Esophagus (tissue), 2 donors: ENCODE data around the gene INPP4B. TPM values are rescaled to one million over a fixed set of nuclear protein-coding genes. Genes with fewer than 3 reads are reported as not detected.

ENCODE experiments used
- H3K27ac ChIP-seq, 2 donors: one replicate each; pipeline ENCODE4 v1.5.1; 2013; ENCODE audit warnings: low read depth in 2 of 2, mild to moderate bottlenecking in 2 of 2, inconsistent platforms in 1 of 2, low read length in 1 of 2, moderate library complexity in 1 of 2
- H3K27me3 ChIP-seq, 2 donors: one replicate each; pipeline ENCODE4 v1.6.1; 2013; ENCODE audit warnings: low read length in 2 of 2, control low read depth in 1 of 2, mild to moderate bottlenecking in 1 of 2; ENCODE audit not compliant: insufficient read depth in 2 of 2, control insufficient read depth in 1 of 2
- H3K36me3 ChIP-seq, 2 donors: one replicate each; pipeline ENCODE4 v1.6.1; 2013; ENCODE audit warnings: low read length in 1 of 2; ENCODE audit not compliant: control insufficient read depth in 2 of 2, insufficient read depth in 2 of 2
- H3K4me1 ChIP-seq, 2 donors: one replicate each; pipeline ENCODE4 v1.6.1; 2013; ENCODE audit warnings: low read length in 1 of 2; ENCODE audit not compliant: control insufficient read depth in 2 of 2, insufficient read depth in 2 of 2
- H3K4me3 ChIP-seq, 2 donors: one replicate each; pipeline ENCODE4 v1.5.1; 2013; ENCODE audit warnings: low read length in 2 of 2, mild to moderate bottlenecking in 2 of 2, low read depth in 1 of 2, moderate library complexity in 1 of 2
- H3K9me3 ChIP-seq, 2 donors: one replicate each; pipeline ENCODE4 v1.6.1; 2013; ENCODE audit warnings: mild to moderate bottlenecking in 2 of 2, low read depth in 1 of 2, low read length in 1 of 2, moderate library complexity in 1 of 2; ENCODE audit not compliant: control insufficient read depth in 2 of 2, insufficient read depth in 1 of 2
- WGBS, 2 donors: extraction: QIAGEN DNeasy Blood & Tissue Kit; methylation state at CpG; one replicate each; pipeline ENCODE4 v1.1.7; 2013; 5-methylcytosine and 5-hydroxymethylcytosine counted together
- polyA plus RNA-seq, 2 donors: library from polyadenylated mRNA; stranded (reverse); fragments of 200-250 nt; gene quantifications; one replicate each; pipeline ENCODE4 v1.2.3, GENCODE V29; 2013
- donor health status: healthy with polysubstance abuse.
- donor health status: Bipolar disorder and iron deficiency.

Gene INPP4B
- polyA plus RNA-seq, 2 donors: 2.5 to 4.4 TPM

DNA sequence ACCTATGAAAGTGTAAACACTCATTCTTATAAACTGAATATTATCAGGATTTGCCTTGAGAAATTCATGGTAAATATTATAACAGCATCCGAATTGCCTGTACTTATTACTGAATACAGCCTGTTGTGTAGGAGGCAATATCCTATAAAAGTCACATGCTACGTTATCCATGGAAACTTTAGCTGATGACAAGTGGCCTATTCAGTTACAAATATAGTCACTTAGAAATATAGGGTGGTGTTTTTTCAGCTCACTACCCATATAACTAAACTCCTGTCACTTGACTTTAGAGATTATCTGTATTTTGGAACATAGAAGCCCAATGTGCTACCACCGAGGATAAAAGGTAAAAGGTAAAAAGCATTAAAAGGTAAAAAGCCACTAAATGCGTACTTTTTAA is 493.4 kb downstream of the INPP4B start:
- no peak overlapping the region for H3K27ac ChIP-seq
- no peaks in the 10 kb centered on the region for H3K27me3 ChIP-seq
- H3K4me1 ChIP-seq: no peaks in the 10 kb centered on the region
- H3K9me3 ChIP-seq: no peaks in the 10 kb centered on the region
- no peak overlapping the region for H3K4me3 ChIP-seq
- 70 to 72% methylated on average over 4 of the region's 4 CpGs for WGBS, 2 donors
- no peaks in the 10 kb centered on the region for H3K36me3 ChIP-seq

DNA sequence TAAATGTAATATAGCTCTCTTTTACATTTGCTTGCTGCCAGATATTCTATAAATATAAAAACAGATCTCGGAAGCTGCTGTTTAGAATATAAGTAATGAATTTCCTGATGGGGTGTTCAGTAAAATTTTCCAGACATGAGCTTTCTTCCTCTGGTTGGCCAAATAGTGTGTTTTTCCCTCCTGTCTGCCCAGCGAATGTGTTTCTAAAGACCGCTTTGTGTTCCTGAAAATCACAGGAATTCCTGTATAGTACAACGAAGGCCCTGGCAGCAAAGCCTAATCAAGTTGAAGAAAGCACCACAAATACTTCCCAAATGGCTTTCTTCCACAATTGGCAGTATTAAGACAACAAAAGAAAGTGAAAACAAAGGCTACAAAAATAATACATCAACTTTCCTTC is 494.1 kb downstream of the INPP4B start:
- 63 to 83% methylated on average over 4 of the region's 4 CpGs for WGBS, 2 donors
- Histone ChIP-seq H3K27ac (no peak overlapping the region), H3K36me3 (no peaks in the 10 kb centered on the region), H3K9me3 (no peaks in the 10 kb centered on the region), H3K4me3 (no peak overlapping the region), H3K27me3 (no peaks in the 10 kb centered on the region), H3K4me1 (no peaks in the 10 kb centered on the region)

DNA sequence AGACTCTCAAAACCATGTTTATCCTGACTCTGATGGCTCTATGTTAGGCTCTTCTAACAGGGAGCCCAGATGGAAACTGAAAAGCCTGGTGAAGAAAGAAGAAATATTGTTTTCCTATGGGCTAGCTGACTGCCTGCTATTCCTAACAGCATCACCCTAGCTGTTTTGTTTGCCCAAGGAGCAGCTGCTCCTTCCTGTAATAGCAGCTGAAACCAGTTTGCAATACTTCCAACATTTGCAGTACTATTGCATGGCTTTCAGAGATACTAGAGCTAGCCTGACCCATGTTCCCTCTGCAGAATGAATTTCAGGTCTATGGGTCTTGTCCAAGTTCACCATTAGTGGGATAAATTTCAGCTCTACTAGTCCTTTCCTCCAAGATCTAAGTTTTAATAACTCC is 495.2 kb downstream of the INPP4B start:
- Histone ChIP-seq H3K27ac (no peak overlapping the region), H3K4me1 (no peaks in the 10 kb centered on the region)

DNA sequence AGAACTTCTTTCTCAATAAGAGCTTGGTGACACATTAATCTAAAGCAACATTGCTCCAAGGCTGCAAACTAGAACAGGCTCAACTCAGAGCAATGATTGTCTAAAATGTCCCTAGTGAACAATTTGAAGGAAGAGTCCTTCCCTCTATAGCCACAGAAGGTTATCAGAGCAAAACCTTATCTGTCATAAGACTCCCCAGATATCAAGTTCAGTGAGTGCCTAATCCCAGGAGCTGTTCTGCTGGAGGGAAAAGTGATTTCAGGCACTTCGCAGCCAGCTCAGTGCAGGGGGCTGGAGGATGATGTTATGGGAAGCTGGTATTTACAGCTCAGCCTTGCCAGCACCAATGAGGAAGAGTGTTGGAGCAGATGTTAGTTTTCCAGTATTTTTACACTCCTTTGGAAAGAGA is 497.5 kb downstream of the INPP4B start:
- WGBS, 2 donors: 66 to 70% methylated on average over 1 of the region's 1 CpG
- Histone ChIP-seq H3K9me3 (no peaks in the 10 kb centered on the region), H3K36me3 (no peaks in the 10 kb centered on the region), H3K27me3 (no peaks in the 10 kb centered on the region), H3K4me3 (no peak overlapping the region), H3K4me1 (no peaks in the 10 kb centered on the region), H3K27ac (no peak overlapping the region)

More for the DNA sequence above, 495.2 kb downstream of the INPP4B start:
- Histone ChIP-seq H3K36me3 (no peaks in the 10 kb centered on the region), H3K27me3 (no peaks in the 10 kb centered on the region), H3K9me3 (no peaks in the 10 kb centered on the region), H3K4me3 (no peak overlapping the region)

DNA sequence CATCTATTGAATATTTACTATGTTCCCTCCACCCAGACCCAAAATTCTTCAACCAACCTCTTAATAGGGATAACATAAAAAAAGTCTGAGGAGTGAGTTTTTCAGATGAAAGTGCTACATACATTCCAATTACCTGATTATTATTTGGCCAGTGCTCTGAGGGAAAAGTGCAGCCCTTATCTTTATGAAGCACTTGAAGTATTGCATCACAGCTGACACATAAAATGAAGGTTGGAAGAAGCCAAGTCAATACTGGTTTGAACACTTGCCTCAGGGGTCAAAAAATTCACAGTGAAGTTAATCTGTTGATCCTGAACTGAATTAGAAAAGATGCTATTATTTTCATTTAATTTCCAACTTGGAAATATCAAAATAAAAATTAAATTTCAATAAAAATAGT is 498.9 kb downstream of the INPP4B start:
- Histone ChIP-seq H3K4me3 (no peak overlapping the region), H3K36me3 (no peaks in the 10 kb centered on the region), H3K9me3 (no peaks in the 10 kb centered on the region), H3K27ac (no peak overlapping the region), H3K27me3 (no peaks in the 10 kb centered on the region), H3K4me1 (no peaks in the 10 kb centered on the region)

DNA sequence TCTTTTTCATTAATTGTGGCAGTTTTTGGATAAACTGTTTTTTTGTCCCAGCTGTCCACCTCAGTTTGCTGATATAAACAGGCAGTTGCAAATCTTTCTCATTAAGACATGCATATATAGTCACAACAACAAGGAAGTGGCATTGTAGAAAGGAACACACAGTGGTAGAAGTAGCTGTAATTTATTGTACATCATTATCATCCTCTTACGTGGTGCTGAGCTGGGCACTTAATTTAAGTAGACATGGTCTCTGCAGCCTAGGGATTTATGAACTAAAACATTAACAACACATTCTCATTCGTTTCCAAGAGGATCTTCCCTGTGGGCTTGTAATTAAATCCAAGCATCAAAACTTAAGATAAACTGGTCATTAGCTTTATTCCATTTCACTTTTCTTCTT is 500.2 kb downstream of the INPP4B start:
- H3K36me3 ChIP-seq: no peaks in the 10 kb centered on the region
- no peak overlapping the region for H3K4me3 ChIP-seq
- 75 to 79% methylated on average over 2 of the region's 2 CpGs for WGBS, 2 donors
- H3K4me1 ChIP-seq: no peaks in the 10 kb centered on the region
- no peaks in the 10 kb centered on the region for H3K27me3 ChIP-seq
- H3K9me3 ChIP-seq: no peaks in the 10 kb centered on the region
- H3K27ac ChIP-seq: no peak overlapping the region

DNA sequence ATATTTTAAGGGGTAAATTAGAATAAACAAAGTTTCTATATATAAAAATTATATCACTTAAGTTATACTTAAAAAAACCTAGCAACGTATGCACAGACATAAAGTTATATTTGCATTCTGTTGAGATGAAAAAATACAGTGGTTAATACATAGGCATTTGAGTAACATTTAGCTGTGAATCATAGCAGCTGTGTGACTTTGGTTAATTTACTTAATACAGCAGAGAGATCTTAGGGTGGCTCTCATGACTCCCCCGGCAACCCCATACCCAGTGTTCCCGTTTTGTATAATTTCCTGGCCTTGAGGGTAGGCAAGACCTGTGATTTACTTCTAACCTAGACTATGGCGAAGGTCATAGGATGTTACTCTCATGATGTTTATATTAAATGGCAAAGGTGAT is 504.8 kb downstream of the INPP4B start:
- H3K4me3 ChIP-seq: no peak overlapping the region
- no peaks in the 10 kb centered on the region for H3K27me3 ChIP-seq
- 94 to 95% methylated on average over 4 of the region's 4 CpGs for WGBS, 2 donors
- H3K4me1 ChIP-seq: no peaks in the 10 kb centered on the region
- H3K36me3 ChIP-seq: no peaks in the 10 kb centered on the region
- H3K9me3 ChIP-seq: peaks cover 0 to 1% of the 10 kb centered on the region in 2 donors
- no peak overlapping the region for H3K27ac ChIP-seq

DNA sequence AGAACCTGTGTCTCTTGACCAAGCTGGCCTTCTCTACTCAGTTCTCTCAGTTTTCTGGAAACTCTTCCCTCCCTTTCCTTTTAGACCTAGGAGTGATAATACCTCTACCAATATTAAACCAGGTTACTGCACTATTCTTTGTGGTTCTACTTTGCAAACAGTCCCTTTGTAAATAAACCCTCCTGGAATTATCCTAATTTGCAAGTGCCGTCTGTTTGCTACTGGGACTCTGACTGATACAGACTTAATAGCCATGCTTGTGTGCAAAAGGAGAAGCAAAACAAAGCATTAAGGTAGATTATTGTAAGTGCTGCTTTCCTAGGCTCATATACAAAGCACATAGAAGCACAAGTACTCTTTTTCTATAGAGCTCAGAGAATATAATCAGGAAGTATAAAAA is 507.0 kb downstream of the INPP4B start:
- Histone ChIP-seq H3K4me3 (no peak overlapping the region), H3K27ac (no peak overlapping the region), H3K27me3 (no peaks in the 10 kb centered on the region), H3K4me1 (no peaks in the 10 kb centered on the region), H3K9me3 (peaks cover 0 to 3% of the 10 kb centered on the region in 2 donors), H3K36me3 (no peaks in the 10 kb centered on the region)
- WGBS, 2 donors: 66 to 94% methylated on average over 1 of the region's 1 CpG

DNA sequence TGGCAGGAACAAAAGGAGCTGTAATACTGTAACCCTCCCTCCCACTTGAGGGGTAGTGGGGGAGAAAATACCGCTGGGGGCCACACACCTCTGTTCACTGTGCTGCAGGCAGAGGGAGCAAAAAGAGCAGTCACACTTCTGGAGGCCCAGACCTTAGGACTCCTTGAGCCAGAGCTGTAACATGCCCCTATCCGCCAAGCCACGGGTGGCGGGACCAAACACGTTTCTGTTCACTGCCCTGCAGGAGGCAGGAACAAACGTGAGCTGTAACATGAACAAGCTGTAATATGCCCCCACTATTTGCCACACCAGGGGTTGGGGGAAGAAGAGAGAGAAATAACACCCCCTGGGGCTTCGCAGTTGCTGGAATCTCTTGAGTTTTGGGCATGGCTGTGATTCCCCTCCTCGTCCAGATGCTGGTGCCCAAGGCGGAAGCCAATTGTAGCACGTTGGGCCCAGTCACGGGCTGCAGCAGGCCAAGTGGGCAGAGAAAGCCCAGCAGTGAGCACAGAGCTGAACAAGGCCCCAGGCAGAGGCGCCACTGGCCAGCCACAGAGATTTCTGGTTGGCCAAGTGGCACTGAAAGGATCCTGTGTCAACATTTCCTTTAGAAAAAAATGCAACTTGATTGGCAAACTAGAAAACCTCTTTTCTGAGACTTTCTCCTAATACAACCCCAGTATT is 509.7 kb downstream of the INPP4B start:
- Histone ChIP-seq H3K36me3 (no peaks in the 10 kb centered on the region), H3K27me3 (no peaks in the 10 kb centered on the region), H3K4me3 (no peak overlapping the region), H3K4me1 (no peaks in the 10 kb centered on the region), H3K9me3 (peaks cover 0 to 3% of the 10 kb centered on the region in 2 donors), H3K27ac (no peak overlapping the region)
- WGBS, 2 donors: 90 to 97% methylated on average over 12 of the region's 12 CpGs

DNA sequence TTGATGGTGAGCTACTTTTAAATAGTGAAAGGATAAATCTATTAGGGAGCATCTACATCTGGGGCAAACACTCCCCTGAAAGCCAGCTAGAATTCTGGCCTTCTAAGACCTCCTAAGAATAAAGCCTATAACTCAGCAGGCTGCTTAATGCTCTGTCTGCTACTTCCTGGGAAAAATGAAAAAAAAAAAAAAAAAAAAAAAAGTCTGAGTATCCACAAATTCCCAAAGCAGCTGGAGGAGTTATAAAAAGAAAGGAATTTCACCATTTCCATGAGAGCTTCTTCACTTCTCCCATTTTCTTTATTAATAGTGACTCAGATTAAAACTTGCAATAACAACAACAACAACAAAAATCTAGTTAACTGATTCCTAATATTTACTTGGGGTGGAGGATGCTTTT is 511.2 kb downstream of the INPP4B start:
- peaks cover 0 to 3% of the 10 kb centered on the region in 2 donors for H3K9me3 ChIP-seq
- no peak overlapping the region for H3K4me3 ChIP-seq
- no peaks in the 10 kb centered on the region for H3K36me3 ChIP-seq
- no peaks in the 10 kb centered on the region for H3K27me3 ChIP-seq
- no peak overlapping the region for H3K27ac ChIP-seq
- no peaks in the 10 kb centered on the region for H3K4me1 ChIP-seq
